Measurements from ENCODE around the gene JDP2. TPM values are rescaled to one million over a fixed set of nuclear protein-coding genes. Genes with fewer than 3 reads are reported as not detected.

The JDP2 gene, protein sequence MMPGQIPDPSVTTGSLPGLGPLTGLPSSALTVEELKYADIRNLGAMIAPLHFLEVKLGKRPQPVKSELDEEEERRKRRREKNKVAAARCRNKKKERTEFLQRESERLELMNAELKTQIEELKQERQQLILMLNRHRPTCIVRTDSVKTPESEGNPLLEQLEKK
- total RNA-seq: 100 to 1,000 TPM in 2 of 4 donors, 10 to 100 TPM in 2; 42.7 to 118 (median 96.9) TPM

DNA sequence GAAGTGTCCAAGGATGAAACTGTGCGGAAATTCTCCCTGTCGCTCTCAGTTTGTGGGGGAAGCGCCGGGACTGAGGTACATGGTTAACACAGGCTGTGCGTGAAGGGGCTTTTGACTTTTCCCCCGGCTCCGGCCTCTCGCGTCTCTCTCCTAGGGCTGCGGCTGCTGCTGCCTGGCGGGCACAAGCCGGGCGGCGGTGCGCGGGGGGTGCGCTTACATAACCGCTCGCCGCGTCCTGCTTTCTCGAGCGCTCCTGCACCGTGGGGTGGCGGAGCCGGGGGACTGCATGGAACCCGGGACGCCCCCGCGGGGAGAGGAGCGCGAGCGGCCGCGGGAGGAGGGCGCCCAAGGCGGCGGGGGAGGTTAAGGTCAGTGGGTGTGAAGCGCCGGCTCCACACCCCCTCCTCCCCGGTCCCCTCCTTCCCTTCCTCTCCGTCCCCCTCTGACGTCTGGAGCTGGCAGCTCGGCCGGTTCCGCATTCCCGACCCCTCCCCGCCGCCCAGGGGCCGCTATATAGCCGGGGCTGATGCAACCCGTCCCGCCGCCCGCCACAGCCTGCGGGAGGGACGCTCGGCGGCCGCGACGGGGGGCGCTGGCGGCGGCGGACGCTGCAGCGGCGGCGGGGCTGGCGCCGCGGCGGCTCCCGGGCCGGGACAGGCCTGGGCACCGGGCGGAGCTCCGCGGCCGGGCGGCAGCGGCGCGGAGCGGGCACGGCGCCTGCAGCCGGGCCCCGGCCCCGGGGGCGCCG is at the start of gene JDP2:
Gene JDP2 (plus strand): TSS at position 541 of the 748 bp plus-strand sequence. CDS start 9,899 bp downstream, outside the sequence.
- TF ChIP-seq, protein P1, sequence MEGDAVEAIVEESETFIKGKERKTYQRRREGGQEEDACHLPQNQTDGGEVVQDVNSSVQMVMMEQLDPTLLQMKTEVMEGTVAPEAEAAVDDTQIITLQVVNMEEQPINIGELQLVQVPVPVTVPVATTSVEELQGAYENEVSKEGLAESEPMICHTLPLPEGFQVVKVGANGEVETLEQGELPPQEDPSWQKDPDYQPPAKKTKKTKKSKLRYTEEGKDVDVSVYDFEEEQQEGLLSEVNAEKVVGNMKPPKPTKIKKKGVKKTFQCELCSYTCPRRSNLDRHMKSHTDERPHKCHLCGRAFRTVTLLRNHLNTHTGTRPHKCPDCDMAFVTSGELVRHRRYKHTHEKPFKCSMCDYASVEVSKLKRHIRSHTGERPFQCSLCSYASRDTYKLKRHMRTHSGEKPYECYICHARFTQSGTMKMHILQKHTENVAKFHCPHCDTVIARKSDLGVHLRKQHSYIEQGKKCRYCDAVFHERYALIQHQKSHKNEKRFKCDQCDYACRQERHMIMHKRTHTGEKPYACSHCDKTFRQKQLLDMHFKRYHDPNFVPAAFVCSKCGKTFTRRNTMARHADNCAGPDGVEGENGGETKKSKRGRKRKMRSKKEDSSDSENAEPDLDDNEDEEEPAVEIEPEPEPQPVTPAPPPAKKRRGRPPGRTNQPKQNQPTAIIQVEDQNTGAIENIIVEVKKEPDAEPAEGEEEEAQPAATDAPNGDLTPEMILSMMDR (IDR thresholded peaks at IDR 0.05; ENCODE audit: low read depth): no peak

DNA sequence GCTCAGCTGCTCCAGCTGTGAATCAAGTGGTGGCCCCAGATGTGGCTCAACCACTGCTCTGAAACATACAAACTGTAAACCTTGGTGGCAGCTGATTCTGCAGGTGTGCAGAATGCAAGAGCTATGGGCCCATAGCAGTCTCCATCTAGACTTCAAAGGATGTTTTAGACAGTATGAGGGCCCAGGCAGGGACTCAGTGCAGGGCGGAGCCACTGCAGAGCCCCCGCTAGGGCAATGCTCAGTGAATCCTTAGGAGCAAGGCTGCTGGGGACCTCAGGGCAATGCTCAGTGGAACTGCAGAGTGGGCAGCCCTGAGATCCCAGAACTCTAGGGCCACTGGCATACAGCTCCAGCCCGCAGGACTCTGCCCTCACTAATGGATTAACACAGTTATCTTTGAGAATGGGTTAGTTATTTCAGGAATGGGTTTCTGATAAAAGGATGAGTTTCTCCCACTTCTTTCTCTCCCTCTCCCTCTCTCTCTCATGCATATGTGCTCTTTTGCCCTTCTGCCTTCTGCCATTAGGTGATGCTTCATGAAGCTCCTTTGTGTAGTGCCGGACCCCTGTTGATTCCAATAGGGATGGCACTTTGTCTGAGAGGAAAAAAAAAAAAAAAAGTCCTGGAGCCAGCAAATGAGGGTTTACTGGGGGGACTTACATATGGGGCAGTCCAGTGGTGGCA is 48.4 kb upstream of the JDP2 start:
- TF ChIP-seq, protein P1 (IDR thresholded peaks at IDR 0.05; ENCODE audit: low read depth): no peak

DNA sequence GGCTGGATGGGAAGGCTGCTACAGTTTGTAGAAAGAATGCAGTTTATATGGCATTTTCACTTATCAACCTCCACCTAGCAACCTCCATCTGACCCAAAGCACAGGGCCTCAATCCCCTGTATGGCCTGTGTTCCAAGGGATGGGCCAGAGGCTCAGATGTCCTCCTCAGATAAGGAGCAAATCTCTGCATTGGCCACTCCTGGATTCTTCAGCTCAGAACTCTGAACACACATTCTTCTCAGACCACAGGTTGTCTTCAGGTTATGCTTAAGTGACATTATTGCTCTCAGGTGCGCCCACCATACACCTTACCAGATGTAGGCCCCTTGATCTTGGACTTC is 47.9 kb upstream of the JDP2 start:
- TF ChIP-seq, protein P1 (IDR thresholded peaks at IDR 0.05; ENCODE audit: low read depth): no peak

DNA sequence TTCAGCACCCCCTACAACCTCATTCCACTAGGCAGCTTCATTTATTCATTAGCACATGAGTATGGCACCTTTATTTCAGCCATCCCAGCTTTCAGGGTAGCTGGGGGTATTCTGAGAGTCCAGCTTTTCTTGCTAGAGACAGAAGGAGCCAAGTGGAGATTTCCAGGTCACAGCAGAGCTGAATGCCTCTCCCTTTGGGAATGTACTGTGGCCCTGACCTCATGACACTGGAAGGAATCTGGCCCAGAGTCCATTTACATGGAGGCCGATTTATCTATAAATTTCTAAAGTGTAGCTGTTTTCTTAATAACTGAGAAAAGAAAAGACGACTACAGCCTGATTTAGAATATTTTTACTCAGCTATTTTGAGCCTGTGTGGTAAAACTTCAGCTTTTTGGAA is 47.2 kb upstream of the JDP2 start:
- TF ChIP-seq, protein P1 (IDR thresholded peaks at IDR 0.05; ENCODE audit: low read depth): no peak

DNA sequence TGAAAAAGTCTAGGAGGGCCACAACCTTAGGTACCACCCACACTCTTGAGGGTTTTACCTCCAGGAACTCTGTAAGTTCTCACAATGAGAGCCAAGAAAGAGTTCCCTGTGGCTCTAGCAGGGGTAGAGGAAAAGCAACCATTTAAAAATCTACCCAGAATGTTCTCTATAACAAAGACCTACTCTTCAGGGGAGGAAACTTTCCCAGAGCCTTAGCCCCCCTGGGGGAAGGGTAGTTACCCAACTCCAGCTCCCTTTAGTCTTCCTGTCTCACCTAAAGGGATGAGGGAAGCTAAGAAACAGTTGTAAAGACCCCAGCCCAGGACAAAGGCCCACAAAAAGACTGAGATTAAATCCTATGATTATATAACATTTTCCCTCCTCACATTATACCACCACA is 46.2 kb upstream of the JDP2 start:
- TF ChIP-seq, protein P1 (IDR thresholded peaks at IDR 0.05; ENCODE audit: low read depth): no peak

DNA sequence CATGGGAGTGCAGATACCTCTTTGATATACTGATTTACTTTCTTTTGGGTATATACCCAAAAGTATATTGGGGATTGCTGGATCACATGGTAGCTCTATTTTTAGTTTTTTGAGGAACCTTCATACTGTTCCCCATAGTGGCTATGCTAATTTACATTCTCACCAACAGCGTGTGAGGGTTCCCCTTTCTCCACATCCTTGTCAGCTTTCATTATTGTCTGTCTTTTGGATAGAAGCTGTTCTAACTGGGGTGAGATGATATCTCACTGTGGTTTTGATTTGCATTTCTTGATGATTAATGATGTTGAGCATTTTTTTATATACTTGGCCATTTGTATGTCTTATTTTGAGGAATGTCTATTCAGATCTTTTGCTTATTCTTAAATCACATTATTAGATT is 44.1 kb upstream of the JDP2 start:
- TF ChIP-seq, protein P1 (IDR thresholded peaks at IDR 0.05; ENCODE audit: low read depth): no peak

DNA sequence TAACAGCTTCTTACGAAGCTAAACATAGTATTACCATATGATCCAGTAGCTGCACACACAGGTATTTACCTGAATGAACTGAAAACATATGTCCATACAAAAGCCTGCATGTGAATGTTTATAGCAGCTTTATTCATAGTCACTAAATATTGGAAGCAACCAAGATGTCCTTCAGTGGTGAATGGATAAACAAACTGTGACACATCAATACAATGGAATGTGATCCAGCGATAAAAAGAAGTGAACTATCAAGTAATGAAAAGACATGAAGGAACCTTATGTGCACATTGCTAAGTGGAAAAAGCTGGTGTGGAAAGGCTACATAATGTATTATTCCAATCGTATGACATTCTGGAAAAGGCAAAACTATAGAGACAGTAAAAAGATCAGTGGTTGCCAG is 38.1 kb upstream of the JDP2 start:
- TF ChIP-seq, protein P1 (IDR thresholded peaks at IDR 0.05; ENCODE audit: low read depth): no peak
